ENCODE data around the gene PIH1D1.
A peak's percentile ranks its signal among the peaks of the same experiment; 100 is the strongest.

Gene PIH1D1

GRCh38 chr19:49437231-49437630, 14.4 kb downstream of the PIH1D1 start:
- no peaks in the 10 kb centered on the region for H3K79me1 ChIP-seq (ENCODE audit: low read depth, low read length)
- H3K4ac ChIP-seq (ENCODE audit: low read length) = no peak overlapping the region
- H2BK120ac ChIP-seq (ENCODE audit: low read depth, low read length) = no peak overlapping the region
- peaks cover 8 to 9% of the 10 kb centered on the region in 2 donors for H3K9me3 ChIP-seq (replicated peaks in 1 of 2; ENCODE audit: control insufficient read depth in 2 of 2, insufficient read depth in 1 of 2, low read depth in 1 of 2, low read length in 2 of 2)
- no CpG with 5 or more reads among the region's 8 CpGs for WGBS, 2 donors (ENCODE audit: extremely low coverage in 2 of 2, insufficient read length in 2 of 2, insufficient replicate concordance in 1 of 2)
- H3K23ac ChIP-seq (ENCODE audit: low read depth, low read length, poor library complexity) = no peak overlapping the region
- peak overlapping the region; percentile 34 for H2BK5ac ChIP-seq (ENCODE audit: low read length)
- H3K27ac ChIP-seq (replicated peaks; ENCODE audit: low read length) = no peak overlapping the region
- H3K36me3 ChIP-seq (replicated peaks in 1 of 2; ENCODE audit: control insufficient read depth in 2 of 2, insufficient read depth in 2 of 2, low read length in 2 of 2) = no peaks in the 10 kb centered on the region
- no peak overlapping the region for H4K8ac ChIP-seq (ENCODE audit: low read depth, low read length)
- no peak overlapping the region for H4K91ac ChIP-seq (ENCODE audit: low read depth, low read length, poor library complexity)
- no peak overlapping the region for H2AFZ ChIP-seq (ENCODE audit: low read length)
- no peak overlapping the region for H3K4me3 ChIP-seq (ENCODE audit: low read length in 2 of 2)
- peaks cover 0 to 15% of the 10 kb centered on the region in 2 donors for H3K4me1 ChIP-seq (ENCODE audit: control insufficient read depth in 2 of 2, insufficient read depth in 1 of 2, low read depth in 1 of 2, low read length in 2 of 2)
- H2AK5ac ChIP-seq (ENCODE audit: low read depth, low read length) = no peak overlapping the region
- DNase-seq (ENCODE audit: low spot score) = no peak
- H2BK15ac ChIP-seq (ENCODE audit: low read length) = no peak overlapping the region
- H3K4me2 ChIP-seq (ENCODE audit: insufficient read depth, low read length, poor library complexity, severe bottlenecking) = peak overlapping the region; percentile 13
- H3K27me3 ChIP-seq (ENCODE audit: control insufficient read depth in 3 of 3, insufficient read depth in 3 of 3, low read depth in 1 of 3, low read length in 3 of 3) = peaks cover 18 to 97% (median 79%) of the 10 kb centered on the region in 3 experiments
- no peak overlapping the region for H3K9ac ChIP-seq (ENCODE audit: low read depth, low read length, poor library complexity)
- H2BK12ac ChIP-seq (ENCODE audit: low read length) = no peak overlapping the region
- H3K18ac ChIP-seq (ENCODE audit: low read length) = no peak overlapping the region
- no peak overlapping the region for H3K14ac ChIP-seq (ENCODE audit: low read length)

GRCh38 chr19:49436381-49437017, 15.1 kb downstream of the PIH1D1 start:
- H4K91ac ChIP-seq (ENCODE audit: low read depth, low read length, poor library complexity) = no peak overlapping the region
- H3K4me3 ChIP-seq (ENCODE audit: low read length in 2 of 2) = no peak overlapping the region
- no peak overlapping the region for H4K8ac ChIP-seq (ENCODE audit: low read depth, low read length)
- peak overlapping the region; percentile 58 for H2BK120ac ChIP-seq (ENCODE audit: low read depth, low read length)
- peak overlapping the region; percentile 34 for H2BK5ac ChIP-seq (ENCODE audit: low read length)
- peak overlapping the region; percentile 93 for H2BK15ac ChIP-seq (ENCODE audit: low read length)
- peak overlapping the region; percentile 98 for H2AK5ac ChIP-seq (ENCODE audit: low read depth, low read length)
- H3K9ac ChIP-seq (ENCODE audit: low read depth, low read length, poor library complexity) = no peak overlapping the region
- H3K23ac ChIP-seq (ENCODE audit: low read depth, low read length, poor library complexity) = peak overlapping the region; percentile 93
- H3K4ac ChIP-seq (ENCODE audit: low read length) = no peak overlapping the region
- peak overlapping the region; percentile 40 for H2AFZ ChIP-seq (ENCODE audit: low read length)
- H3K27me3 ChIP-seq (ENCODE audit: control insufficient read depth in 3 of 3, insufficient read depth in 3 of 3, low read depth in 1 of 3, low read length in 3 of 3) = peaks cover 18 to 97% (median 76%) of the 10 kb centered on the region in 3 experiments
- H3K36me3 ChIP-seq (replicated peaks in 1 of 2; ENCODE audit: control insufficient read depth in 2 of 2, insufficient read depth in 2 of 2, low read length in 2 of 2) = no peaks in the 10 kb centered on the region
- peak overlapping the region; percentile 89 for H3K18ac ChIP-seq (ENCODE audit: low read length)
- DNase-seq (ENCODE audit: low spot score) = no peak
- peaks cover 0 to 9% of the 10 kb centered on the region in 2 donors for H3K4me1 ChIP-seq (ENCODE audit: control insufficient read depth in 2 of 2, insufficient read depth in 1 of 2, low read depth in 1 of 2, low read length in 2 of 2)
- no peaks in the 10 kb centered on the region for H3K79me1 ChIP-seq (ENCODE audit: low read depth, low read length)
- no peak overlapping the region for H2BK12ac ChIP-seq (ENCODE audit: low read length)
- peak overlapping the region; percentile 40 for H3K4me2 ChIP-seq (ENCODE audit: insufficient read depth, low read length, poor library complexity, severe bottlenecking)
- H3K27ac ChIP-seq (replicated peaks; ENCODE audit: low read length) = no peak overlapping the region
- peaks cover 12 to 13% of the 10 kb centered on the region in 2 donors for H3K9me3 ChIP-seq (replicated peaks in 1 of 2; ENCODE audit: control insufficient read depth in 2 of 2, insufficient read depth in 1 of 2, low read depth in 1 of 2, low read length in 2 of 2)
- no CpG with 5 or more reads among the region's 42 CpGs for WGBS, 2 donors (ENCODE audit: extremely low coverage in 2 of 2, insufficient read length in 2 of 2, insufficient replicate concordance in 1 of 2)
- peak overlapping the region; percentile 92 for H3K14ac ChIP-seq (ENCODE audit: low read length)

GRCh38 chr19:49435670-49436069, 15.9 kb downstream of the PIH1D1 start:
- DNase-seq (ENCODE audit: low spot score) = no peak
- Histone ChIP-seq H3K4me2 (ENCODE audit: insufficient read depth, low read length, poor library complexity, severe bottlenecking) (peak overlapping the region; percentile 14), H3K4ac (ENCODE audit: low read length) (no peak overlapping the region), H2BK120ac (ENCODE audit: low read depth, low read length) (no peak overlapping the region), H3K79me1 (ENCODE audit: low read depth, low read length) (no peaks in the 10 kb centered on the region), H3K23ac (ENCODE audit: low read depth, low read length, poor library complexity) (no peak overlapping the region), H4K91ac (ENCODE audit: low read depth, low read length, poor library complexity) (no peak overlapping the region), H3K36me3 (replicated peaks in 1 of 2; ENCODE audit: control insufficient read depth in 2 of 2, insufficient read depth in 2 of 2, low read length in 2 of 2) (no peaks in the 10 kb centered on the region), H3K4me3 (ENCODE audit: low read length in 2 of 2) (no peak overlapping the region), H2AFZ (ENCODE audit: low read length) (no peak overlapping the region), H3K14ac (ENCODE audit: low read length) (no peak overlapping the region), H3K27me3 (ENCODE audit: control insufficient read depth in 3 of 3, insufficient read depth in 3 of 3, low read depth in 1 of 3, low read length in 3 of 3) (peaks cover 13 to 99% (median 72%) of the 10 kb centered on the region in 3 experiments), H2AK5ac (ENCODE audit: low read depth, low read length) (peak overlapping the region; percentile 98), H4K8ac (ENCODE audit: low read depth, low read length) (peak overlapping the region; percentile 77), H3K27ac (replicated peaks; ENCODE audit: low read length) (no peak overlapping the region), H2BK5ac (ENCODE audit: low read length) (no peak overlapping the region), H3K9ac (ENCODE audit: low read depth, low read length, poor library complexity) (no peak overlapping the region), H3K4me1 (ENCODE audit: control insufficient read depth in 2 of 2, insufficient read depth in 1 of 2, low read depth in 1 of 2, low read length in 2 of 2) (peaks cover 0 to 9% of the 10 kb centered on the region in 2 donors), H2BK12ac (ENCODE audit: low read length) (no peak overlapping the region), H3K18ac (ENCODE audit: low read length) (peak overlapping the region; percentile 81), H2BK15ac (ENCODE audit: low read length) (no peak overlapping the region), H3K9me3 (replicated peaks in 1 of 2; ENCODE audit: control insufficient read depth in 2 of 2, insufficient read depth in 1 of 2, low read depth in 1 of 2, low read length in 2 of 2) (peaks cover 12 to 13% of the 10 kb centered on the region in 2 donors)
- WGBS, 2 donors (ENCODE audit: extremely low coverage in 2 of 2, insufficient read length in 2 of 2, insufficient replicate concordance in 1 of 2) = no CpG with 5 or more reads among the region's 10 CpGs

GRCh38 chr19:49434907-49435583, 16.6 kb downstream of the PIH1D1 start:
- no peak overlapping the region for H3K4me3 ChIP-seq (ENCODE audit: low read length in 2 of 2)
- H2BK12ac ChIP-seq (ENCODE audit: low read length) = no peak overlapping the region
- H3K14ac ChIP-seq (ENCODE audit: low read length) = no peak overlapping the region
- no peak overlapping the region for H4K91ac ChIP-seq (ENCODE audit: low read depth, low read length, poor library complexity)
- H3K9me3 ChIP-seq (replicated peaks in 1 of 2; ENCODE audit: control insufficient read depth in 2 of 2, insufficient read depth in 1 of 2, low read depth in 1 of 2, low read length in 2 of 2) = peaks cover 12 to 13% of the 10 kb centered on the region in 2 donors
- H3K23ac ChIP-seq (ENCODE audit: low read depth, low read length, poor library complexity) = no peak overlapping the region
- H3K9ac ChIP-seq (ENCODE audit: low read depth, low read length, poor library complexity) = no peak overlapping the region
- no peak overlapping the region for H3K27ac ChIP-seq (replicated peaks; ENCODE audit: low read length)
- no peak overlapping the region for H3K4ac ChIP-seq (ENCODE audit: low read length)
- H3K27me3 ChIP-seq (ENCODE audit: control insufficient read depth in 3 of 3, insufficient read depth in 3 of 3, low read depth in 1 of 3, low read length in 3 of 3) = peaks cover 11 to 98% (median 66%) of the 10 kb centered on the region in 3 experiments
- WGBS, 2 donors (ENCODE audit: extremely low coverage in 2 of 2, insufficient read length in 2 of 2, insufficient replicate concordance in 1 of 2) = no CpG with 5 or more reads among the region's 18 CpGs
- H3K4me2 ChIP-seq (ENCODE audit: insufficient read depth, low read length, poor library complexity, severe bottlenecking) = no peak overlapping the region
- DNase-seq (ENCODE audit: low spot score) = no peak
- H2BK120ac ChIP-seq (ENCODE audit: low read depth, low read length) = no peak overlapping the region
- no peak overlapping the region for H2BK5ac ChIP-seq (ENCODE audit: low read length)
- H2AK5ac ChIP-seq (ENCODE audit: low read depth, low read length) = peak overlapping the region; percentile 98
- H3K4me1 ChIP-seq (ENCODE audit: control insufficient read depth in 2 of 2, insufficient read depth in 1 of 2, low read depth in 1 of 2, low read length in 2 of 2) = peaks cover 3 to 12% of the 10 kb centered on the region in 2 donors
- H2BK15ac ChIP-seq (ENCODE audit: low read length) = peak overlapping the region; percentile 28
- H2AFZ ChIP-seq (ENCODE audit: low read length) = no peak overlapping the region
- peak overlapping the region; percentile 7 for H3K18ac ChIP-seq (ENCODE audit: low read length)
- H4K8ac ChIP-seq (ENCODE audit: low read depth, low read length) = no peak overlapping the region
- H3K36me3 ChIP-seq (replicated peaks in 1 of 2; ENCODE audit: control insufficient read depth in 2 of 2, insufficient read depth in 2 of 2, low read length in 2 of 2) = no peaks in the 10 kb centered on the region
- no peaks in the 10 kb centered on the region for H3K79me1 ChIP-seq (ENCODE audit: low read depth, low read length)
